Ishikawa (cell line): Measurements from ENCODE around the gene OPCML.

Source experiments
- CEBPB ChIP-seq: IDR thresholded peaks from 2 replicates; pipeline ENCODE4 v1.6.1; 2012
- EGR1 ChIP-seq: IDR thresholded peaks from 2 replicates; pipeline ENCODE4 v1.6.1; 2012
- EP300 ChIP-seq: IDR thresholded peaks from 2 replicates; pipeline ENCODE4 v1.6.1; 2012; ENCODE audit warnings: borderline replicate concordance
- FOXM1 ChIP-seq: IDR thresholded peaks from 2 replicates; pipeline ENCODE4 v1.6.1; 2012; ENCODE audit warnings: low read depth, borderline replicate concordance
- MAX ChIP-seq: IDR thresholded peaks from 2 replicates; pipeline ENCODE4 v1.6.1; 2012
- NFIC ChIP-seq: IDR thresholded peaks from 2 replicates; pipeline ENCODE4 v1.6.1; 2012
- RAD21 ChIP-seq: IDR thresholded peaks from 2 replicates; pipeline ENCODE4 v1.6.1; 2012; ENCODE audit warnings: low read depth
- REST ChIP-seq: IDR thresholded peaks from 2 replicates; pipeline ENCODE4 v1.6.1; 2012; ENCODE audit warnings: low read depth, mild to moderate bottlenecking
- YY1 ChIP-seq: IDR thresholded peaks from 2 replicates; pipeline ENCODE4 v1.6.1; 2012; ENCODE audit warnings: low read depth
- ZBTB7A ChIP-seq: IDR thresholded peaks from 2 replicates; pipeline ENCODE4 v1.6.1; 2012; ENCODE audit warnings: low read depth

- TF ChIP-seq MAX (no peak), FOXM1 (no peak), RAD21 (no peak), YY1 (no peak), ZBTB7A (no peak), NFIC (no peak), REST (no peak), CEBPB (no peak), EGR1 (no peak), EP300 (no peak)
These were observed 943.9 kb downstream of the OPCML start for GRCh38 chr11:132588366-132588765.
